Omental fat pad (tissue), 4 donors: Measurements from ENCODE around the gene CELSR3. TPM values are rescaled to one million over a fixed set of nuclear protein-coding genes. Genes with fewer than 3 reads are reported as not detected.

Experiments
- ATAC-seq: fragments of 150-250 bp; one replicate; pipeline ENCODE4 v1.9.1; 2016; ENCODE audit warnings: mild to moderate bottlenecking, moderate library complexity; ENCODE audit not compliant: low FRiP score
- DNase-seq: peaks from one replicate; pipeline ENCODE4 v3.0.0-alpha.2; 2019; ENCODE audit warnings: low spot score
- CTCF ChIP-seq, 3 donors: fragments of 450-650 bp; IDR thresholded peaks; one replicate each; pipeline ENCODE4 v1.5.1; 2016 to 2017; ENCODE audit warnings: antibody characterized with exemption in 3 of 3, mild to moderate bottlenecking in 3 of 3, moderate library complexity in 2 of 3
- total RNA-seq, 4 donors: library from RNA; depleted of rRNA; stranded (reverse); fragments of >200 nt; gene quantifications; one replicate each; pipeline ENCODE4 v1.1.0, GENCODE V29; 2016

Gene CELSR3
- 1 to 10 TPM in 2 of 4 donors, under 1 TPM in 2; 0.48 to 2.2 (median 1.1) TPM for total RNA-seq

- TF ChIP-seq CTCF (IDR thresholded peaks at IDR 0.05) = no peak
- DNase-seq (no peak), ATAC-seq (peak; percentile 23)
Measured at GRCh38 chr3:48662753-48663488, at the start of gene CELSR3. Gene CELSR3 (minus strand): TSS chr3:48662886. CDS start chr3:48662634, 252 bp downstream.

- no peak for DNase-seq
- no peak for TF ChIP-seq CTCF (IDR thresholded peaks at IDR 0.05)
- no peak for ATAC-seq
Measured at GRCh38 chr3:48711727-48712126, 49.0 kb upstream of the CELSR3 start.

- ATAC-seq (no peak), DNase-seq (no peak)
- TF ChIP-seq CTCF (IDR thresholded peaks at IDR 0.05) = no peak
Measured at GRCh38 chr3:48709051-48709461, 46.4 kb upstream of the CELSR3 start.

- DNase-seq = no peak
- ATAC-seq = peak; percentile 68
Measured at GRCh38 chr3:48708481-48708889, 45.8 kb upstream of the CELSR3 start.

GRCh38 chr3:48707157-48707556 lies 44.5 kb upstream of the CELSR3 start:
- TF ChIP-seq CTCF (IDR thresholded peaks at IDR 0.05) = no peak
- ATAC-seq (no peak), DNase-seq (no peak)

More at GRCh38 chr3:48708481-48708889, 45.8 kb upstream of the CELSR3 start:
- TF ChIP-seq CTCF (IDR thresholded peaks at IDR 0.05) = no peak

GRCh38 chr3:48702320-48702920 lies 39.7 kb upstream of the CELSR3 start:
- DNase-seq (no peak), ATAC-seq (no peak)
- TF ChIP-seq CTCF (IDR thresholded peaks at IDR 0.05) = no peak
